Activated B cell treated with CpG ODN at 0.5 μM for 24 hours (primary cell): ENCODE results near the gene TSPAN19. TPM values are rescaled to one million over a fixed set of nuclear protein-coding genes. Genes with fewer than 3 reads are reported as not detected.

Experiments
- ATAC-seq: fragments of 200-7000 bp; cut with Tn5 transposase; one replicate; pipeline ENCODE4 v1.10.0; 2021; ENCODE audit warnings: low read depth, mild to moderate bottlenecking, moderate library complexity
- CTCF ChIA-PET: fragments of 350-600 bp; sonication (Branson Sonifier 250); formaldehyde crosslinking; loops from one replicate; lab custom pipeline; 2021; ENCODE audit warnings: antibody characterized with exemption; lab: Charles Lee
- POLR2A ChIA-PET: fragments of 350-600 bp; sonication (Branson Sonifier 250); formaldehyde crosslinking; loops from one replicate; lab custom pipeline; 2021; ENCODE audit warnings: antibody characterized with exemption; lab: Charles Lee
- DNase-seq: peaks from one replicate; pipeline ENCODE4 v3.0.0; 2022
- H3K27ac Mint-ChIP-seq: one replicate; pipeline ENCODE4 v1.8.0; 2020; ENCODE audit warnings: mixed read lengths
- H3K27me3 Mint-ChIP-seq: one replicate; pipeline ENCODE4 v1.8.0; 2021; ENCODE audit warnings: mixed read lengths
- H3K36me3 Mint-ChIP-seq: one replicate; pipeline ENCODE4 v1.8.0; 2021; ENCODE audit warnings: low read depth, mixed read lengths
- H3K4me1 Mint-ChIP-seq: one replicate; pipeline ENCODE4 v1.8.0; 2021; ENCODE audit warnings: mixed read lengths
- H3K4me3 Mint-ChIP-seq: one replicate; pipeline ENCODE4 v1.8.0; 2020; ENCODE audit warnings: mild to moderate bottlenecking, mixed read lengths
- H3K9me3 Mint-ChIP-seq: one replicate; pipeline ENCODE4 v1.8.0; 2020; ENCODE audit warnings: mixed read lengths
- intact Hi-C: fragments of 100-400 bp; cut with micrococcal nuclease; formaldehyde crosslinking; loops from one replicate; pipeline ENCODE4 v1.15.1; 2024
- total RNA-seq: library from RNA; stranded (reverse); gene quantifications from 2 replicates; pipeline ENCODE4 v1.2.3, GENCODE V29; 2022
- TF ChIP-seq, protein P1 (sequence below): fragments of 200-600 bp; IDR thresholded peaks from one replicate; pipeline ENCODE4 v1.8.0; 2022; ENCODE audit warnings: antibody characterized with exemption, mild to moderate bottlenecking

The TSPAN19 gene
- not detected in 2 replicates for total RNA-seq

DNA sequence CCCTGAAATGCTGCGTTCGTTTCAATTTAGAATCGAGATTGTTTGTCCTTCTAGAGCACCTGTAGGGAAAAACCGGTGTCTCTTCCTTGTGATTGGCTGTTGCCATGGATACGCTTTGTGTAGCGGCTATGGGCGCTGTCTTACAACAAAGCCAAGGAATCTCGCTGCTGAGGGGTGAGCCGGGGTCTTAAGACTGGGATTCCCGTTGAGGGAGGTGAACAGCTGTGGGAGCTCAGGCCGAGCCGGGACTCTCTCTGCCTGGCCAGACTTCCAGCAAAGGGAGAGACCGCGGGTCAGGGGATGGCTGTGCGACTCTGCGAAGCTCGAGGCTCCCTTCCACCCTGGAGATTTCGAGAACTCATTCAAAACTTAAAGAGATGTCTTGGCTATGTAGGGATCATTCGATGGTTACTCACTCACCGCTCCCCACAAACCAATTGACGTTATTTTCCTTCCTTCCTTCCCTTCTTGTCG, at the start of gene TSPAN19, which contains the start of gene LRRIQ1:
TSPAN19 (minus strand) TSS at position 44 of the 474 bp plus-strand sequence. CDS start 6,331 bp downstream, outside the sequence.
LRRIQ1 (plus strand) TSS at position 118 of the 474 bp plus-strand sequence. CDS start 1,826 bp downstream, outside the sequence.
- Mint-ChIP-seq H3K27ac (no peak within 1 kb of the TSS), H3K9me3 (no peaks in the 10 kb centered on the region), H3K27me3 (no peaks in the 10 kb centered on the region), H3K36me3 (no peaks in the 10 kb centered on the region), H3K4me3 (peak within 1 kb of the TSS; percentile 69), H3K4me1 (peaks cover 6% of the 10 kb centered on the region)
- no peak for ATAC-seq
- CTCF ChIA-PET: no interaction called here
- no peak for DNase-seq
- TF ChIP-seq, protein P1, sequence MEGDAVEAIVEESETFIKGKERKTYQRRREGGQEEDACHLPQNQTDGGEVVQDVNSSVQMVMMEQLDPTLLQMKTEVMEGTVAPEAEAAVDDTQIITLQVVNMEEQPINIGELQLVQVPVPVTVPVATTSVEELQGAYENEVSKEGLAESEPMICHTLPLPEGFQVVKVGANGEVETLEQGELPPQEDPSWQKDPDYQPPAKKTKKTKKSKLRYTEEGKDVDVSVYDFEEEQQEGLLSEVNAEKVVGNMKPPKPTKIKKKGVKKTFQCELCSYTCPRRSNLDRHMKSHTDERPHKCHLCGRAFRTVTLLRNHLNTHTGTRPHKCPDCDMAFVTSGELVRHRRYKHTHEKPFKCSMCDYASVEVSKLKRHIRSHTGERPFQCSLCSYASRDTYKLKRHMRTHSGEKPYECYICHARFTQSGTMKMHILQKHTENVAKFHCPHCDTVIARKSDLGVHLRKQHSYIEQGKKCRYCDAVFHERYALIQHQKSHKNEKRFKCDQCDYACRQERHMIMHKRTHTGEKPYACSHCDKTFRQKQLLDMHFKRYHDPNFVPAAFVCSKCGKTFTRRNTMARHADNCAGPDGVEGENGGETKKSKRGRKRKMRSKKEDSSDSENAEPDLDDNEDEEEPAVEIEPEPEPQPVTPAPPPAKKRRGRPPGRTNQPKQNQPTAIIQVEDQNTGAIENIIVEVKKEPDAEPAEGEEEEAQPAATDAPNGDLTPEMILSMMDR: no peak
- POLR2A ChIA-PET: no interaction called here
- intact Hi-C loops: no loop called here

DNA sequence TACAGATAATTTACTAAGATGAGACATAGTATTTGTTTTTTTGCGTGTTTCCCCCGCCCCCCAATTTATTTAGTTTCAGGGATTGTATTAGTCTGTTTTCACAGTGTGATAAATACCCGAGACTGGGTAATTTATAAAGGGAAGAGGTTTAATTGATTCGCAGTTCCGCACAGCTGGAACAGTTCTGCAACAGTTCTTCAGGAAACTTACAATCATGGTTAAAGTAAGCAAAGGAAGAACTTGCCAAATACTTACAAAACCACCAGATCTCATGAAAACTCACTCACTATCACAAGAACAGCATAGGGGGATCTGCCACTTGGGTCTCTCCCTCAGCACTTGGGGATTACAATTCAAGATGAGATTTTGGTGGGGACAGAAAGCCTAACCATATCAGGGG, 49.0 kb upstream of the TSPAN19 start:
- no peak for ATAC-seq
- intact Hi-C loops: no loop called here
- CTCF ChIA-PET: no interaction called here
- H3K27ac Mint-ChIP-seq: no peak overlapping the region
- H3K4me3 Mint-ChIP-seq: no peak overlapping the region
- POLR2A ChIA-PET: no interaction called here
- H3K4me1 Mint-ChIP-seq: no peaks in the 10 kb centered on the region
- no peaks in the 10 kb centered on the region for H3K9me3 Mint-ChIP-seq
- TF ChIP-seq, protein P1: no peak
- DNase-seq: no peak
- H3K36me3 Mint-ChIP-seq: no peaks in the 10 kb centered on the region
- H3K27me3 Mint-ChIP-seq: no peaks in the 10 kb centered on the region

DNA sequence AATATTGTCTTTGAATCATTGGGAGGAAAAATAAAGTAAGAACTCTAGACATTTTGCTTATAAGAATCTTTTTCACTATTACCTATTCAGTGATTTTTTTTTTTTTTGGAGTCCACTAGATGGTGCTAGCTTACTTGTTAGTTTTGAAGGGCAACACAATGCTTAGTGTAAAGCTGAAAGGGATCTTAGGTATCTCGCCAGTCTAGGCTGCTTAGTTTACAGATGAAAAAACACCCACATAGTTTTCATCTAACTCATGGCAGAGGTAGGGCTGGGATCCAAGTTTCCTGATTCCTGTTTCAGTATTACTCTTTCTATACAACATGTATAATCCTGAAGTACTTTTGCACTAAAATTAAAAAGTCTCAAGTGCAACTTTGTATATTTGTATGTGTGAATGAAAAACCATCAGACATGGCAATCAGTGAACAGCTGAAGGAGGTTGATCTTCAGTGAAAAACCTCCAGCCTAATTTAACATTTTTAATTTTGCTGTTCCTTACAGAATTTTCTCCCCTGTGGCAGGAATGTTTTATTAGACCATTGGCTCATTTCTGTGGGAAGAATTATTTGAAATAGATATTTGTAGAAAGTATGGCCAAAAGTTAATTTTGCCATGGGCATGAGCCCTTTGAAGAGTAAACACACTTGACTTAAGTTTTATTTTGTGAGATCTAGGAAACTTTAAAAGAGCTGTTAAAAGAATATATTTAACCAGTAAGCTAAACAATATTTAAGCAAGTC, 40.8 kb upstream of the TSPAN19 start:
- ATAC-seq (no peak), DNase-seq (no peak)
- Mint-ChIP-seq H3K27me3 (peaks cover 2% of the 10 kb centered on the region), H3K36me3 (no peaks in the 10 kb centered on the region), H3K4me3 (no peak overlapping the region), H3K27ac (no peak overlapping the region), H3K4me1 (no peaks in the 10 kb centered on the region), H3K9me3 (no peaks in the 10 kb centered on the region)
- TF ChIP-seq, protein P1: no peak
- POLR2A ChIA-PET: no interaction called here
- CTCF ChIA-PET: no interaction called here
- intact Hi-C loops: loop anchor here (2.0 to 5.0 kb wide), 2 partner anchors 796 to 840 kb away; no protein-coding TSS in a partner anchor

DNA sequence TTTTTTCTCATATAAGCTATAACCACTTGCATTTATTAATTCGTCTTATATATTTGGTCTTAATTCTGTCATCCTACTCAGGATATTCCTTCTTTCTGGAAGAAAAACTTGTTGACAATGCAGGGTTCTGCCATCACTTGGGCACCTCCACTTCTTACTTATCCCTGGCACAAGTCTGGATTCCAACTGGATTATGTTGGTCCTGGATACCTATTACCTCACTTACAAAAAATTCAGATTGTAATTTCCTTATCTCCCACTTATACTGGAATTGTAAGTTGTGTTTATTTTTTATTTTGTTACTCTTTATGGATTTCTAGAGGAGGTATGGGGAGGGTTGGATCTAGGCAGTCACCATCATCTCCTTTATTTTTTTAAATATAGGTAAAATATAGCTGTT, 36.7 kb upstream of the TSPAN19 start:
- H3K9me3 Mint-ChIP-seq: no peaks in the 10 kb centered on the region
- H3K27ac Mint-ChIP-seq: no peak overlapping the region
- H3K4me1 Mint-ChIP-seq: no peaks in the 10 kb centered on the region
- H3K36me3 Mint-ChIP-seq: no peaks in the 10 kb centered on the region
- no peak overlapping the region for H3K4me3 Mint-ChIP-seq
- DNase-seq (no peak), ATAC-seq (no peak)
- intact Hi-C loops: loop anchor here (5.0 kb wide), 1 partner anchor 49 kb away; no protein-coding TSS in a partner anchor
- TF ChIP-seq, protein P1: no peak
- POLR2A ChIA-PET: no interaction called here
- CTCF ChIA-PET: no interaction called here
- H3K27me3 Mint-ChIP-seq: peaks cover 2% of the 10 kb centered on the region

DNA sequence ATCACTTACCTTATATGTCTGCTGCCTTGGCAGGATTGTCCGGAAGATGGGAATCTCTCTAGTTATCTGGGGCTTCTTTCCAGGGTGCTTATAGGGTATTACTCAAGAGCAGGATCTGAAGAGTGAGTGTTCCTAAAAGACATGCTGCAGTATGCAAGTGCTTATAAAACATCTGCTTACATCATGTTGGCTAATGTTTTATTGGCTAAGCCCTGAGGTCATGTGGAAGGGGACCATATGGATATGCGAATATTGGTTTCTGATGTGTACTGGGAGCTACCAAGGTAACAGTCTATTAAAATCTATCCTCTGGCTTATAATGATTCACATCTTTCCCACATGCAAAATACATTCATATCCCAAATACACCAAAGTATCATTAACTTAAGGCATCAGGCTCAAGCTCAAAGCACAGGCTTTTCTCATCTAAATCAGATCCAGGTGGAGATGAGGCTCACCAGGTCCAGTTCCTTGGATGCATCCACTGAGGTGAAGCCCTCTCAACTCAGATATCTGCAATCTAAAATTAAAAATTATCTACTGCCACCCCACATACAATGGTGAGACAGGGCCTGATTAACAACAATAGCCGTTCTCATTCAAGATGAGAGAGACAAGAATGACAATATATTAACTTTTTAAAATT, 29.9 kb upstream of the TSPAN19 start:
- Mint-ChIP-seq H3K36me3 (no peaks in the 10 kb centered on the region), H3K4me1 (no peaks in the 10 kb centered on the region), H3K27me3 (no peaks in the 10 kb centered on the region), H3K27ac (no peak overlapping the region), H3K9me3 (peaks cover 3% of the 10 kb centered on the region), H3K4me3 (no peak overlapping the region)
- intact Hi-C loops: no loop called here
- DNase-seq (no peak), ATAC-seq (no peak)
- CTCF ChIA-PET: no interaction called here
- TF ChIP-seq, protein P1: no peak
- POLR2A ChIA-PET: no interaction called here
